Suppressor macrophage treated with lipopolysaccharide for 4 hours (primary cell): ENCODE measurements around the gene ACER2.
A peak's percentile ranks its signal among the peaks of the same experiment; 100 is the strongest.

Source experiments
- DNase-seq: peaks from one replicate; pipeline ENCODE4 v3.0.0-alpha.2; 2020

ACER2 gene

GRCh38 chr9:19490269-19490668, 81.5 kb downstream of the ACER2 start:
- DNase-seq = no peak

DNA sequence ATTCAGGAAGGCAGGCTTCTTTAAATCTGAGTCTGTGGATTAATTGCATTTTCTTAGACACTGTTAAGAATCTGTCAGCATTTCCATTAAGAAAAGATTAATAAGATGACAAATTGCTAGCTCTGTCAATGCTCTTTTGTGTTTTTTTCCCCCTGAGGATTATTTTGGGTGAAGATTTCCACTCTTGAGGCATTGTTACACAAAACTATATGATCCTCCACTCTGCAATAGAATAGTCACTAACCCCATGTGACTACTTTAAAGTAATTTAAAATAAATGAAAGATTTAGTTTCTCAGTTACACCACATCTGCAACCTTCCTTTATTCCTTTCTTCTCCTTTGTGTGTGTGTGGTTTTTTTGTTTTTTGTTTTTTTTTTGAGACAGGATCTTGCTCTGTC, 82.0 kb downstream of the ACER2 start:
- DNase-seq = no peak

GRCh38 chr9:19492775-19493173, 84.0 kb downstream of the ACER2 start:
- no peak for DNase-seq

DNA sequence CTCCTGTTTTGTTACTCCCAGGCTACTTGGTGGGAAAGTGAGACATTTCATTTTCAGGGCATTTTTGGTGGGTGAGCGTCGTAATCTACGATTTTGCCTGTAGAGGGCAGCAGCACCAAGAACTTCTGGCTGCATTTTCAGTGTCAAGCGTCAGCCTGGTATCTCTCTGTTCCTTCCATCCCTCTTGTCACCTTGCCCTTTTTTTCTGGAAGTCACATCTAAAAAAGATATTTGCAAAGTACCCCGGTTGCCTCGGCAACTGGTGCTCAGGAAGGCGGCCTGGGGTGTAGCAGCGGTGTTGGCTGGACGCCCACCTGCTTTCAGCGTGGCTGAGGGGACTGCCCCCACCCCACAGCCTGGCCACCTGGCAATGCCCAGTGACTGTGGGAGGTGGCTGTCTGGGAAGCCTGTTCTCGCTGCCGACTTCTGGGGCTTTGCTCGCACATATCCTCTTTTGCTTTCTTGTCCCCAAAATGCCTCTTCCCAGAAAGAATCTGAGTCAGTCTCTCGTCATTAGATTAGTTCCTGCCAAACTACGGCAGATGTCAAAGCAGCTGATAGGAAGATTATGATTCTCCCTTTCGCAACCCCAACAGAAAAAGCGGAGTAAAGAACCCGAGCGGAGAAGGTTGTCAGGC, 84.5 kb downstream of the ACER2 start:
- peak; percentile 89 for DNase-seq

- DNase-seq = no peak
These were observed 85.1 kb downstream of the ACER2 start for GRCh38 chr9:19493876-19494275.

DNA sequence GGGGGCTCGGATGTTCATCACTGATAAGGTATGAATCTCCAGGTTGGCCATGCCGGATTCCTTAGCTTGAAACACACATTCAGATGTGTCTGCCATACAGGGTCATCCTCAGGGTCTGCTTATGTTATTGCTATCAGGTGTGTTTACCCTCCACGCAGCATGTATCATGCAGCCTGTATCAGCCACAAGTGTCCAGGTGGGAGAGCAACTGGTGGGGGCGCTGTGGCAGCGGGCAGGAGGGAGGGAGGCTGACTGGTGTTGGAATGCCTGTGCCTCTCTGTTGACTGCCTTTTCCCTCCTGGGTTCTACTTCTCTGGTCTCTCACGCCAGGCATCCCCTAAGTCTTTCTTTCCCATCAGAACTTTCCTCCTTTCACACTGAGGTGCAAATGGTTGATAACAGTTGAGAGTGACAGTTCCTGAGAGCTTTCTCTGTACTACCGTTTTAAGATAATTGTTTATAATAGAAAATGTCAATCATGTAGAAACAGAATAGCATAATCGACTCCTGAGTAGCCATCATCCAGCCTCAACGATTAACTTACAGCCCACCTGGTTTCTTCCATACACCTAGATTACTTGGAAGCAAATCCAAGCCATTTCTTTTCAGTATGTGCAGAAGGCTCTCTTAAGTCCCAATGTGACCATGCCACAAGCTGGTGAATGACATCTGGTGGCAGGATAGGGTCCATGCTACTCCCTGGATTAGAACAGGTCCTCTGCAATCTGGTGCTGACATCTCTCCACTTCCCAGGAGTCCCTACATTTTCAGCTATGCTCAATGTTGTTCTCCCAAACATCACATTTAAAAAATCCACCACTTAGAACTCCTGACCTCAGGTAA, 86.6 kb downstream of the ACER2 start:
- DNase-seq = no peak

DNA sequence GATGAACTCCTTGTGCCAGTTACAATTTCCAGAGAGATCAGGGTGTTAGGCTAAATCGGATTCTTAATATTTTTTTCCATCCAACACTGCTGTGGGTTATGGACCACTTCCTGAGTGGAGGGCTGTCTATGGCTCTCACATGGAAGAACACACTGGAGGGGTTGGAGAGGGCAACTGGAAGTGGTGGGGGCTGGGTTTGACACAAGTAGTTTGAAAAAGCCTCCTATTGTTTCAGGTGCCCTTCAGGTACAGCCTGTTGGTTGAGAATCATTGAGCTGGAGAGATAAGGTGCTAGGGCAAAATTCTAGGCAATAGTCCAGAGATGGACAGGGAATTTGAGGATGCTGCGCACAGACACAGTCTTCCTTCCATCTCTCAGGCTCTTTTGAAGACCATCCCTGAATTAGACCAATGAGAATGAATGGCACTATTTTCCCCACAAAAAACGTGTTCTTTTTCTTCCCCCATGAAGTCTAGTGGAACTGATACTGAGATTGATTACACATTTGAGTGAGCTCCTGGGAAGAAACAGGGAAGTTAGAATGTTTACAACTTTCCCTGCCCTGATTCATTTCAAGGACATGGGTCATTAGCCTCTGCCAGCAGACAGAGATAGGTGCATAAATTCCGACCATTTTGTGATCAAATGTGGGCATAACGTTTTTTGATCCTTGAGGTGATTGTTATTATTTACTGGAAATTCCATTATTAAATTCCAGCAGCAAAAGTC, 87.7 kb downstream of the ACER2 start:
- DNase-seq = peak; percentile 43

DNA sequence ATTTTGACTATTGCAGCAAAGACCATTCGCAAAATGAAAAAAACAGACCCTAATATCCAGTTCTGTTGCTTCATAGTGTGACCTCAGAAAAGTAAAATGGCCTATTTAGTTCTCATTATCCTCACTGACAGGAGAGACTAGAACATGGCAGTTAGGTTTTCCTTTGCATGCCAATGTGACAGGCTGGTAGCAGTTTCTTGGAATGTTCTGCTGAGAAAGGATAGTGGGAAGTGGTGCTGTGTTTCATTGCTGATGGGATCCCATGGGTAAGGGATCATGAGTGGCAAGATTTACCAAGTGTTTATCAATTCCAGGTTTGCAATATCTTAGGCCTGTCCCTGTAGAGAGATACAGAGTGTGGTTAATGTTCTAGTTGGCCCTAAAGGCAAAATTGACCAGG, 88.5 kb downstream of the ACER2 start:
- no peak for DNase-seq

GRCh38 chr9:19498015-19498414, 89.2 kb downstream of the ACER2 start:
- peak; percentile 74 for DNase-seq
